NCI-H2196 treated with DMSO at 0.1 percent for 48 hours (cell line): ENCODE results near the gene ASMT.
"Not testable (repeated sequence)": the region's sequence is repeated elsewhere in the genome, so short reads cannot be mapped to it uniquely, and the experiment has no call there.

Source experiments
- DNase-seq: peaks from one replicate; lab custom pipeline; 2025; ENCODE audit not compliant: unreplicated experiment; lab: John Stamatoyannopoulos, UW

ASMT gene

DNA sequence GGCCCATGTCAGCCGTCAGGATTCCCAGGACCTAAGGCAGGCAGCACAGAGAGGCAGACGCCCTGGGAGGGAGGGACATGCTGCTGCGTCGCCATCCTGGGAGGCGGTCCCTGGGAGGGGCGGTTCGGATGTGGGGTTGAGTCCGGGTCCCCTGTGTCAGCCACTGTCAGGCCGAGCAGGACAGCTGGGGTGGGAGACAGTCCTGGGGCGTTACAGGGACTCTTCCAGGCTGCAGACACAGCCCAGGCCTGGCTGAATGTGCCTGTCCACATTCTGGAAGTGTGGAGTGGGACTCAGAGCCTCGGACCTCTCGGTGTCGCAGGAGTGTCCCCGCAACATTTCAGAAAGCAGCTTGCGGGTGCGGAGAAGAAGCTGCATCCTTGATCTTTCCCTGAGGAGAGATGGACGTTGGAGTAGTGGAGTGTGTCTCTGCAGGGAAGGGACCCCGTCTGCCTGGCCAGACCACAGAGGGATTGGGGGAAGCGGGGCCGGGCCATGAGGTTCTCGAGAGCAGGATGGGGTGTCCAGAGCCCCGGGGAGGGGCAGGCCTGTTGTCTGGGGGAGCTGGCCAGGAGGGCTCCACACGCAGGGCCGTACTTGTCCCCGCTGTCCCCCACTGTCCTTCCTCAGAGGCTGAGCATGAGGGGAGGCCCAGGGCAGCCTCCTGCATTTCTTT lies 17.4 kb upstream of the ASMT start:
- DNase-seq, result no peak

- no peak for DNase-seq
Observed at GRCh38 chrX:1598021-1598875, 16.6 kb upstream of the ASMT start.

DNA sequence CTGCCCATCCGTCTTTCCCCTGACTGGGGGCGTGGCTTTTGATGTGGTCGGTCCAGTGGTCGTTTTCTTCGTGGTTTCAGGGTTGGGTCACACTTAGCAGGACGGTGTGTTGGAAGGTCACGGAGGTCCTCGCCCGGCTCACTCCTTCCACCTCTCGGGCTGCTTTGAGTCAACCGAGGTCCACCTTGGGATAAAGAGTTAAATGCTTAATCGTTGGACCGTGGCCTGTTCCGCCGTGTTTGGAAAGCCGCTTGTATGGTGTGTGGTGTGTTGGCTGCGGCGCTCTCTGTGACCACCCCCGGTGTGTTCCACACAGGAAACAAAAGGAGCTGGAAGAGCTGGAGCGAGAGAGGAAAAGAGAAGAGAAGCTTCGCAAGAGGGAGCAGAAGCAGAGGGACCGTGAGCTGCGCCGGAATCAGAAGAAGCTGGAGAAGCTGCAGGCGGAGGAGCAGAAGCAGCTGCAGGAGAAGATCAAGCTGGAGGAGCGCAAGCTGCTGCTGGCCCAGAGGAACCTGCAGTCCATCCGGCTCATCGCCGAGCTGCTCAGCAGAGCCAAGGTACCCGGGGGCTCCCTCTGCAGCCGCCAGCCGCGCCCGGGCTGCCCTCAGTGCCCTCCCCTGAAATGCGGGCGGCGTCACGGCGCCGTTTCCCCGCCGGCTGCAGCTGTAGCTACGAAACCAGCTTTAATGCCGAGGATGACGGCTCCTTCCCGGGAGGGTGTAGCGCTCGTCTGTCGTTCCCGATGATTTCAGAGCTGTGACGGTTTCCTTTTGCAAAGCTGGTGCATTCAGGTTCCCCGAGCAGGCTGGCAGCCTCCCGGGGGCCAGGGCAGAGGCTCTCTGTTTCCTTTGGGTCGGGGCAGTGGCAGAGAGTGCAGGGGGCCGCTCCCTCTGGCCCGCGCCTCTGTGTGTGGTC lies 15.7 kb upstream of the ASMT start:
- DNase-seq, result no peak

DNA sequence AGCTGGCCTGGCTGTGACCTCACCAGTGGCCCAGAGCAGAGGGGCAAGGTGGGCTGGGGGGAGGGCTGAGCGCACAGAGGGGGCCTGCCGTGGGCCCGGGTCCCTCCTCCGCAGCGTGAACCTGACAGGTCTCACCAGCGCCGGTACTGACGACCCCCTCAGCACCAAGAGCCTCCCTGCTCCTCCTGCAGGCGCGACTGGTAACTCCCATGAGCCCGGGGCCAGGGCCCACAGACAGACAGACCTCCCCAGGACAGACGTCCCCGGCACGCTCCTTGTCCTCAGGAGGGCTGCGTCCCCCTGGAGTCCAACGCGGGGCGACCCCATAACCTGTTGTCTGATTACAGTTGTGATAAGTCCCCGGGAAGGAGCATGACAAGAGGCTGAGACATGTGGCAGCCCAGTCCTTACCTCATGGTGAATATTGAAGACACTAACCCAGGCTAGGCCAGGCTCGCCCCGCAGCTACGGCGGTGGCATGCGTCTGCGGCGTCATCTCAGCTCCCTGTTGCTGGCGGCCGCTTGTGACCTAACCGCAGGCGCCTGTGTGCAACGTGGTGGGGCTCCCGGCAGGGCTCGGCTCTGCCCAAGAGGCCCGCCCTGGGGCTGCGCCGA lies 15.0 kb upstream of the ASMT start:
- DNase-seq, result no peak

GRCh38 chrX:1600406-1601050 lies 14.3 kb upstream of the ASMT start:
- no peak for DNase-seq

DNA sequence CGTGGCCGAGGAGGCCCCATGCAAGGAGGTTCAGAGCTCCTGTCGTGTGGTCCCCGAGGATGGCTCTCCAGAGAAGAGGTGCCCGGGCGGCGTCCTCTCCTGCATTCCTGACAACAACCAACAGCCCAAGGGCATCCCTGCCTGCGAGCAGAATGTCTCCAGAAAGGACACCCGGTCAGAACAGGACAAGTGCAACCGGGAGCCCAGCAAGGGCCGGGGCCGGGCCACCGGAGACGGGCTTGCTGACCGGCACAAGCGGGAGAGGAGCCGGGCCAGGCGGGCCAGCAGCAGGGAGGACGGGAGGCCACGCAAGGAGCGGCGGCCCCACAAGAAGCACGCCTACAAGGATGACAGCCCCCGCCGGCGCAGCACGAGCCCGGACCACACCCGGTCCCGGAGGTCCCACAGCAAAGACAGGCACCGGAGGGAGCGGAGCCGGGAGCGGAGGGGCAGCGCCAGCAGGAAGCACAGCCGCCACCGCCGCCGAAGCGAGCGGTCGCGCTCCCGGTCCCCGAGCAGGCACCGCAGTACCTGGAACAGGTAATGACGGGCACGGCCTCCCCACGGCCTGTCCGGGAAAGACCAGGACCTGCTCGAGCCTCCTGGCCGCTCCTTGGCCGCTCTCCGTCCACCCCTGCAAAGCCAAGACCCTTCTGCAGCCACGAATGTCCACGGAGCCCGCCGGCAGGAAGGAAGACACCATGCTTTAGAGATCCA lies 13.7 kb upstream of the ASMT start:
- no peak for DNase-seq

DNA sequence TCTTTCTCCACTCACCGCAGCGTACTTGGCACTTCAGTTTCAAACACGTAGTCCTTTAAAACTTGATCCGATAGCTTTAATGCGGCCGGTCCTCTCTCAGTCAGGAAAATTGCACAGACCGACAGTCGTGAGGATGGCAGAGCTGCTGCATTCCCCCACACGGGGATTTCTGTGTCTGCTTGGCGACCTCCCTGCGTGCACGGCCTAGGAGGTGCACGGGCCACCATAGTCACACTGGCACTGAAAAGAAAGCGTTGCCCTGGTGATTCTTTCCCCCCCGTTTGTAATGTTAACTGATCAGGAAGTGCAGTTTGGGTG lies 13.1 kb upstream of the ASMT start:
- DNase-seq, result no peak

DNA sequence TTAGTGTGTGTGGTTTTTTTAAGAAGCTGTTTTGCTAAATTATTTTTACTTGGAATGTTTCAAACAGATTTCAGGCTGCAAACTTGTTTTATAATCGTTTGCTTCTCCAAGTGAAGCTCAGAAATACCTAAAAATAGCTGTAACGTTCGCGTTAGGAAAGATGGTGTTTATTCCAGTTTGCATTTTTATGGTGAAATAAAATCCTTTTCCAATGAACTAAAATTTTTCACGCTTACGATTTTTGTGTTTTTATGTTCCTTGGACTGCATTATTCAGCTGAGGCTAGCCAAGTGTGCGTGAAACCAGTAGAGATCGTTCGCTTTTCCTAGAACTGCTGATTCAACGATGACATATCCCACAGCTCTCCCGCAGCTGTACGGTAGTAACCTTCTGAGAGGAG lies 12.6 kb upstream of the ASMT start:
- no peak for DNase-seq

GRCh38 chrX:1606496-1606895 lies 8.4 kb upstream of the ASMT start:
- no peak for DNase-seq

- DNase-seq, result no peak
Observed at GRCh38 chrX:1609311-1609710, 5.5 kb upstream of the ASMT start.

DNA sequence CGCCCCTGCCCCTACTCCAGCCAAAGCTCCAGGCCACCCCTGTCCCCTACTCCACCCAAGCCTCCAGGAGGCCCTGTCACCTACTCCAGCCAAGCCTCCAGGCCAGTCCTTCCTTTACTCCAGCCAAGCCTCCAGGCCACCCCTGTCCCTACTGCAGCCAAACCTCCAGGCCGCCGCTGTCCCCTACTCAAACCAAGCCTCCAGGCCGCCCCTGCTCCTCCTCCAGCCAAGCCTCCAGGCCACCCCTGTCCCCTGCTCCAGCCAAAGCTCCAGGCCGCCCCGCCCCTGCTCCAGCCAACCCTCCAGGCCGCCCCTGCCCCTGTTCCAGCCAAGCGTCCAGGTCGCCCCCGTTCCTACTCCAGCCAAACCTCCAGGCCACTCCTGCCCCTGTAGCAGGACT lies 5.1 kb upstream of the ASMT start:
- no peak for DNase-seq

- no peak for DNase-seq
Observed at GRCh38 chrX:1610166-1610565, 4.7 kb upstream of the ASMT start.

- DNase-seq, result no peak
Observed at GRCh38 chrX:1610736-1611135, 4.1 kb upstream of the ASMT start.

DNA sequence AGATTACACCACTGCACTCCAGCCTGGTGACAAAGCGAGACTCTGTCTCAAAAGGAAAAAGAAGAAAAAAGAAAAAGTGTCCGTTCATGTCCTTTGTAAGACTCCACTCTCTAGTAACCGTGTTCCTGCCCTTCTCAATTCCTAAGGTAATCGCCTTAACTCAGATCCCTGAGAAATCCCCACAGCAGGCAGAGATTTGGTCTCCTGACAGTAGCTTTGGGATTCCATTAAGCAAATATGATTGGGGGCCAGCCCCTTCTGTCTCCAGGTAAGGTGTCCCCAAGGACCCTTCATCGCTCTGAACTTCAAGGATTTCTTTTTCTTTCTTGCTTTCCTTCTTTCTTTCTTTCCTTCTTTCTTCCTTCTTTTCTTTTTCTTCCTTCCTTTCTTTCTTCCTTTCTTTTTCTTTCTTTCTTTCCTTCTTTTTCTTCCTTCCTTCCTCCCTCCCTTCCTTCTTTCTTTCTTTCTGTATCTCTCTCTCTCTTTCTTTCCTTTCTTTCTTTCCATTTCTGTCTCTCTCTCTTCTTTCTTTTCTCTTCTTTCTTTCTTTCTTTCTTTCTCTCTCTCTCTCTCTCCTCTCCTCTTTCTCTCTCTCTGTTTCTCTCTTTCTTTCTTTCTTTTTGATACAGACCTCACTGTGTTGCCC lies 2.1 kb upstream of the ASMT start:
- no peak for DNase-seq

GRCh38 chrX:1618689-1619088 lies 3.8 kb downstream of the ASMT start:
- DNase-seq, result no peak

DNA sequence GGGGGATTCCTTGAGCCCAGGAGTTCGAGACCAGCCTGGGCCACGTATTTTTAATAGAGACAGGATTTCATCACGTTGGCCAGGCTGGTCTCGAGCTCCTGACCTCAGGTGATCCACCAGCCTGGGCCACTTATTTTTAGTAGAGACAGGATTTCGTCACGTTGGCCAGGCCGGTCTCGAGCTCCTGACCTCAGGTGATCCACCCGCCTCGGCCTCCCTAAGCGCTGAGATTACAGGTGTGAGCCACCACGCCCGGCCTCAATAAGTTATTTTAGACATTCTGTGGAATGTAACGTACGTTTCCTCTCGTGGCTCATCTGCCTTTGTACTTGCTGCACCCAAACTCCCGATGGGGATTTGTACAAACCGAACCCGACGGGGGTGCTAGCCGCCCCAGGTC lies 8.8 kb downstream of the ASMT start:
- DNase-seq, result no peak

DNA sequence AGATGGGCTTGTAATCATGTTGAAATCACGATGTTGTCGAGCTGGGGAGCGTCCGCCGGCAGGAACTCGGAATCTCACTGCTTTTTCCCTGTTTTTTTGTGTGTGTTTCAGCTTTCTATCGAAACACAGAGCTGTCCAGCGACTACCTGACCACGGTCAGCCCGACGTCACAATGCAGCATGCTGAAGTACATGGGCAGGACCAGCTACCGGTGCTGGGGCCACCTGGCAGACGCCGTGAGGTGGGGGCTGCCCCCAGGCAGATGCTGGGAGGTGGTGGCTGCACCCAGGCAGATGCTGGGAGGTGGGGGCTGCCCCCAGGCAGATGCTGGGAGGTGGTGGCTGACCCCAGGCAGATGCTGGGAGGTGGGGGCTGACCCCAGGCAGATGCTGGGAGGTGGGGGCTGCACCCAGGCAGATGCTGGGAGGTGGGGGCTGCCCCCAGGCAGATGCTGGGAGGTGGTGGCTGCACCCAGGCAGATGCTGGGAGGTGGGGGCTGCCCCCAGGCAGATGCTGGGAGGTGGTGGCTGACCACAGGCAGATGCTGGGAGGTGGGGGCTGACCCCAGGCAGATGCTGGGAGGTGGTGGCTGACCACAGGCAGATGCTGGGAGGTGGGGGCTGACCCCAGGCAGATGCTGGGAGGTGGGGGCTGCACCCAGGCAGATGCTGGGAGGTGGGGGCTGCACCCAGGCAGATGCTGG lies 9.4 kb downstream of the ASMT start:
- DNase-seq, result not testable (repeated sequence)

GRCh38 chrX:1624861-1625215 lies 10.0 kb downstream of the ASMT start:
- not testable (repeated sequence) for DNase-seq

GRCh38 chrX:1629244-1629643 lies 14.4 kb downstream of the ASMT start:
- no peak for DNase-seq
